ENCODE measurements around the gene MMADHC. TPM values are rescaled to one million over a fixed set of nuclear protein-coding genes. Genes with fewer than 3 reads are reported as not detected.

MMADHC gene
- total and polyA plus RNA-seq, 9 of the 15 experiments (the other 6 are each of a cell fraction or from before 2014, with no cell fraction given), result 187 to 850 (median 271) TPM

GRCh38 chr2:149597668-149598326, 10.2 kb upstream of the MMADHC start (continued):
- TF ChIP-seq ZNF134 (CRISPR knock-in tag; conservative IDR thresholded peaks at IDR 0.05), result no peak
- TF ChIP-seq ZNF124 (CRISPR knock-in tag; IDR thresholded peaks at IDR 0.05), result no peak
- TF ChIP-seq ZC3H11A (IDR thresholded peaks at IDR 0.05; ENCODE audit: low read depth, low read length), result no peak
- TF ChIP-seq SMC3 (conservative IDR thresholded peaks at IDR 0.05; ENCODE audit: insufficient read depth, low read depth, low read length), result peak; percentile 72
- 0 out of 4 replicates have a peak, but pooled peaks of 1 of the 2 experiments have one; percentile 16 for TF ChIP-seq RCOR1 (IDR thresholded peaks at IDR 0.05; ENCODE audit: borderline replicate concordance in 1 of 2, low read depth in 2 of 2, low read length in 2 of 2)
- TF ChIP-seq SMARCB1 (IDR thresholded peaks at IDR 0.05; ENCODE audit: insufficient read length, low read depth), result no peak
- peak; percentile 57; the same call in 1 of the 2 replicates for TF ChIP-seq ZNF384 (IDR thresholded peaks at IDR 0.05; ENCODE audit: low read depth, low read length)
- no peak for TF ChIP-seq RBM14 (IDR thresholded peaks at IDR 0.05; ENCODE audit: borderline replicate concordance, insufficient read depth, low read depth, low read length)
- peak; percentile 68 to 90 (median 89) for TF ChIP-seq CTCF (IDR thresholded peaks at IDR 0.05 in 2 of 3, conservative IDR thresholded peaks at IDR 0.05 in 1 of 3; ENCODE audit: insufficient read depth in 2 of 3, low read depth in 1 of 3, low read length in 3 of 3)
- no peak for TF ChIP-seq EHMT2 (IDR thresholded peaks at IDR 0.05)
- TF ChIP-seq THRAP3 (IDR thresholded peaks at IDR 0.05; ENCODE audit: borderline replicate concordance), result no peak
- TF ChIP-seq POLR2AphosphoS2 (IDR thresholded peaks at IDR 0.05; ENCODE audit: low read length), result no peak
- TF ChIP-seq RFX7 (CRISPR knock-in tag; IDR thresholded peaks at IDR 0.05), result 0 out of 2 replicates have a peak, but pooled peaks have one; percentile 29
- peak; percentile 75; the same call in 1 of the 2 replicates for TF ChIP-seq REST (IDR thresholded peaks at IDR 0.05; ENCODE audit: borderline replicate concordance)
- TF ChIP-seq REST (CRISPR knock-in tag; IDR thresholded peaks at IDR 0.05; ENCODE audit: low read depth), result no peak
- TF ChIP-seq NR2C1 (IDR thresholded peaks at IDR 0.05), result no peak
- no peak for TF ChIP-seq NR2C1 (tag; IDR thresholded peaks at IDR 0.05)
- TF ChIP-seq KDM1A (IDR thresholded peaks at IDR 0.05), result 0 out of 4 replicates have a peak, but pooled peaks of 1 of the 2 experiments have one; percentile 7

Measured in K562 (cell line).